CD4-positive, alpha-beta memory T cell (primary cell): ENCODE data around the gene JCHAIN. TPM values are rescaled to one million over a fixed set of nuclear protein-coding genes. Genes with fewer than 3 reads are reported as not detected.
"Not testable (repeated sequence)": the region's sequence is repeated elsewhere in the genome, so short reads cannot be mapped to it uniquely, and the experiment has no call there.

Experiments used
- CTCF ChIA-PET: fragments of 350-600 bp; sonication (Branson Sonifier 250); formaldehyde crosslinking; loops from one replicate; lab custom pipeline; 2021; ENCODE audit warnings: inconsistent platforms; ENCODE audit not compliant: partially characterized antibody; lab: Charles Lee
- POLR2A ChIA-PET: fragments of 350-600 bp; sonication (Branson Sonifier 250); formaldehyde crosslinking; loops from one replicate; lab custom pipeline; 2021; ENCODE audit not compliant: partially characterized antibody; lab: Charles Lee
- DNase-seq, 5 donors: peaks; one replicate each; pipeline versions ENCODE4 v3.0.0 to v3.0.0-alpha.2; 2020 to 2022; ENCODE audit warnings: mixed read lengths in 1 of 5
- H3K27ac ChIP-seq: one replicate; pipeline ENCODE4 v1.7.0; 2013; ENCODE audit warnings: low read depth, low read length
- H3K27me3 ChIP-seq: 2 replicates; pipeline ENCODE4 v1.7.0; 2013; ENCODE audit warnings: mild to moderate bottlenecking, low read length, moderate library complexity; ENCODE audit not compliant: insufficient read depth
- H3K36me3 ChIP-seq: 2 replicates; pipeline ENCODE4 v1.7.0; 2013; ENCODE audit warnings: mild to moderate bottlenecking, low read length, moderate library complexity; ENCODE audit not compliant: insufficient read depth
- H3K4me1 ChIP-seq: 2 replicates; pipeline ENCODE4 v1.7.0; 2013; ENCODE audit warnings: mild to moderate bottlenecking, low read length, moderate library complexity; ENCODE audit not compliant: insufficient read depth
- H3K4me3 ChIP-seq, 2 donors: one replicate each; pipeline ENCODE4 v1.7.0; 2013; ENCODE audit warnings: low read length in 2 of 2, mild to moderate bottlenecking in 1 of 2
- H3K9me3 ChIP-seq, 2 donors: one replicate each; pipeline ENCODE4 v1.7.0; 2013; ENCODE audit warnings: low read length in 2 of 2, control low read depth in 1 of 2; ENCODE audit not compliant: control insufficient read depth in 1 of 2
- H3K27ac Mint-ChIP-seq, 7 donors: one replicate each; pipeline ENCODE4 v1.8.0; 2020 to 2021; ENCODE audit warnings: mixed read lengths in 7 of 7, mild to moderate bottlenecking in 6 of 7, inconsistent platforms in 3 of 7, moderate library complexity in 3 of 7
- H3K27me3 Mint-ChIP-seq, 2 donors: one replicate each; pipeline ENCODE4 v1.8.0; 2020 to 2021; ENCODE audit warnings: mixed read lengths in 2 of 2
- H3K36me3 Mint-ChIP-seq, 2 donors: one replicate each; pipeline ENCODE4 v1.8.0; 2020 to 2021; ENCODE audit warnings: mixed read lengths in 2 of 2, inconsistent platforms in 1 of 2, mild to moderate bottlenecking in 1 of 2
- H3K4me1 Mint-ChIP-seq, 4 donors: one replicate each; pipeline ENCODE4 v1.8.0; 2020 to 2021; ENCODE audit warnings: mixed read lengths in 4 of 4, mild to moderate bottlenecking in 1 of 4
- H3K4me3 Mint-ChIP-seq, 8 donors: one replicate each; pipeline ENCODE4 v1.8.0; 2020 to 2021; ENCODE audit warnings: mixed read lengths in 8 of 8, mild to moderate bottlenecking in 7 of 8, moderate library complexity in 6 of 8, inconsistent platforms in 3 of 8
- H3K9me3 Mint-ChIP-seq, 8 donors: one replicate each; pipeline ENCODE4 v1.8.0; 2020 to 2021; ENCODE audit warnings: mixed read lengths in 8 of 8, mild to moderate bottlenecking in 5 of 8, inconsistent platforms in 3 of 8, moderate library complexity in 1 of 8
- intact Hi-C: fragments of 100-400 bp; cut with micrococcal nuclease; formaldehyde crosslinking; loops from one replicate; pipeline ENCODE4 v1.15.1; 2023
- polyA plus RNA-seq, 2 donors: library from polyadenylated mRNA; unstranded; fragments of 300-500 nt; fragmentation: Illumina TruSeq; gene quantifications; one replicate each; pipeline ENCODE4 v1.2.3, GENCODE V29; 2021
- total RNA-seq, 2 experiments: library from RNA; stranded (reverse); gene quantifications; one replicate each; pipeline ENCODE4 v1.2.3, GENCODE V29; 2021

JCHAIN gene
- total and polyA plus RNA-seq, 4 experiments from 2014 or later = 1.3 to 51.8 TPM; not detected in 2

GRCh38 chr4:70704215-70704930, 38.1 kb upstream of the JCHAIN start:
- H3K27me3 ChIP-seq = no peaks in the 10 kb centered on the region
- H3K9me3 Mint-ChIP-seq = no peaks in the 10 kb centered on the region
- H3K9me3 ChIP-seq = no peaks in the 10 kb centered on the region
- H3K4me1 Mint-ChIP-seq = peaks cover 17 to 27% (median 20%) of the 10 kb centered on the region in 4 donors
- H3K36me3 Mint-ChIP-seq = peaks cover 0 to 12% of the 10 kb centered on the region in 2 donors
- CTCF ChIA-PET = interaction anchor here (0.8 to 9.5 kb wide), 18 partner anchors 10 to 292 kb away, joined by 3 to 134 read pairs (median 4); partner anchors contain the start of genes RUFY3 and UTP3
- H3K4me3 ChIP-seq = peak overlapping the region; percentile 32 to 38
- H3K27me3 Mint-ChIP-seq = no peaks in the 10 kb centered on the region
- DNase-seq = peak; percentile 43 to 73 (median 49)
- POLR2A ChIA-PET = interaction anchor here (0.6 to 7.7 kb wide), 13 partner anchors 11 to 306 kb away, joined by 3 to 174 read pairs (median 5); partner anchors contain the start of genes DCK, GRSF1, RUFY3 and UTP3
- H3K4me3 Mint-ChIP-seq = peak overlapping the region; percentile 87 to 94 (median 91)
- H3K27ac ChIP-seq = peak overlapping the region; percentile 79
- peak overlapping the region; percentile 89 to 97 (median 95) for H3K27ac Mint-ChIP-seq
- H3K36me3 ChIP-seq = no peaks in the 10 kb centered on the region
- intact Hi-C loops = loop anchor here (2.0 kb wide), 1 partner anchor 18 kb away; no protein-coding TSS in a partner anchor
- peaks cover 28% of the 10 kb centered on the region for H3K4me1 ChIP-seq

GRCh38 chr4:70703619-70704214, 37.4 kb upstream of the JCHAIN start:
- Mint-ChIP-seq H3K27me3 (no peaks in the 10 kb centered on the region), H3K36me3 (peaks cover 0 to 12% of the 10 kb centered on the region in 2 donors), H3K9me3 (no peaks in the 10 kb centered on the region), H3K4me1 (peaks cover 17 to 24% (median 20%) of the 10 kb centered on the region in 4 donors), H3K27ac (peak overlapping the region; percentile 89 to 97 (median 95)), H3K4me3 (peak overlapping the region; percentile 87 to 94 (median 91))
- H3K36me3 ChIP-seq = no peaks in the 10 kb centered on the region
- ChIA-PET CTCF (interaction anchor here (0.8 to 9.5 kb wide), 13 partner anchors 12 to 293 kb away, joined by 3 to 134 read pairs (median 4); partner anchors contain the start of genes RUFY3 and UTP3), POLR2A (interaction anchor here (0.6 to 7.7 kb wide), 7 partner anchors 12 to 306 kb away, joined by 3 to 174 read pairs (median 31); partner anchors contain the start of genes DCK, GRSF1, RUFY3 and UTP3)
- H3K27ac ChIP-seq = peak overlapping the region; percentile 79
- intact Hi-C loops = loop anchor here (2.0 kb wide), 1 partner anchor 19 kb away; no protein-coding TSS in a partner anchor
- peaks cover 28% of the 10 kb centered on the region for H3K4me1 ChIP-seq
- peak overlapping the region in 1 of 2 donors; percentile 38 for H3K4me3 ChIP-seq
- no peaks in the 10 kb centered on the region for H3K27me3 ChIP-seq
- no peak for DNase-seq
- no peaks in the 10 kb centered on the region for H3K9me3 ChIP-seq

- H3K27me3 Mint-ChIP-seq, H3K27me3 ChIP-seq, H3K36me3 ChIP-seq, intact Hi-C loops, H3K4me3 ChIP-seq, H3K9me3 Mint-ChIP-seq, H3K9me3 ChIP-seq, H3K27ac ChIP-seq, DNase-seq: not testable (repeated sequence)
- Mint-ChIP-seq H3K4me1 (peaks cover 17 to 24% (median 20%) of the 10 kb centered on the region in 4 donors), H3K27ac (peak overlapping the region in 3 of 7 donors; percentile 22 to 64 (median 34)), H3K4me3 (peak overlapping the region in 1 of 8 donors; percentile 39), H3K36me3 (peaks cover 0 to 12% of the 10 kb centered on the region in 2 donors)
- peaks cover 24% of the 10 kb centered on the region for H3K4me1 ChIP-seq
- POLR2A ChIA-PET = interaction anchor here (4.2 to 7.7 kb wide), 3 partner anchors 11 to 33 kb away, joined by 31 to 174 read pairs (median 135); partner anchors contain the start of genes RUFY3 and UTP3
- CTCF ChIA-PET = interaction anchor here (1.0 to 9.5 kb wide), 3 partner anchors 11 to 51 kb away, joined by 3 to 134 read pairs (median 127); partner anchors contain the start of gene UTP3
Observed at GRCh38 chr4:70702592-70702991, 36.3 kb upstream of the JCHAIN start.

GRCh38 chr4:70701271-70701670, 35.0 kb upstream of the JCHAIN start:
- H3K27ac ChIP-seq = no peak overlapping the region
- DNase-seq = no peak
- H3K4me3 ChIP-seq = no peak overlapping the region
- no peaks in the 10 kb centered on the region for H3K36me3 ChIP-seq
- H3K4me1 Mint-ChIP-seq = peaks cover 14 to 19% (median 16%) of the 10 kb centered on the region in 4 donors
- H3K27me3 ChIP-seq = no peaks in the 10 kb centered on the region
- peaks cover 13% of the 10 kb centered on the region for H3K4me1 ChIP-seq
- H3K9me3 Mint-ChIP-seq = no peaks in the 10 kb centered on the region
- H3K27me3 Mint-ChIP-seq = no peaks in the 10 kb centered on the region
- H3K36me3 Mint-ChIP-seq = peaks cover 0 to 12% of the 10 kb centered on the region in 2 donors
- H3K9me3 ChIP-seq = no peaks in the 10 kb centered on the region
- H3K27ac Mint-ChIP-seq = peak overlapping the region in 1 of 7 donors; percentile 13
- ChIA-PET POLR2A (interaction anchor here (1.0 to 1.9 kb wide), 2 partner anchors 12 to 33 kb away, joined by 5 to 10 read pairs; partner anchors contain the start of gene UTP3), CTCF (interaction anchor here (0.6 to 9.5 kb wide), 3 partner anchors 10 to 421 kb away, joined by 3 to 134 read pairs (median 127); partner anchors contain the start of gene UTP3)
- intact Hi-C loops = no loop called here
- no peak overlapping the region for H3K4me3 Mint-ChIP-seq

- no peak overlapping the region for H3K4me3 Mint-ChIP-seq
- DNase-seq = no peak
- H3K9me3 Mint-ChIP-seq = no peaks in the 10 kb centered on the region
- peaks cover 10 to 13% (median 10%) of the 10 kb centered on the region in 4 donors for H3K4me1 Mint-ChIP-seq
- peaks cover 0 to 9% of the 10 kb centered on the region in 2 donors for H3K36me3 Mint-ChIP-seq
- POLR2A ChIA-PET = interaction anchor here (1.0 to 1.9 kb wide), 3 partner anchors 12 to 34 kb away, joined by 3 to 10 read pairs (median 5); partner anchors contain the start of gene UTP3
- Histone ChIP-seq H3K9me3 (no peaks in the 10 kb centered on the region), H3K4me3 (no peak overlapping the region), H3K27me3 (no peaks in the 10 kb centered on the region), H3K4me1 (peaks cover 7% of the 10 kb centered on the region), H3K27ac (no peak overlapping the region), H3K36me3 (no peaks in the 10 kb centered on the region)
- CTCF ChIA-PET = interaction anchor here (0.6 to 9.5 kb wide), 3 partner anchors 9 to 421 kb away, joined by 3 to 134 read pairs (median 127); partner anchors contain the start of gene UTP3
- peak overlapping the region in 2 of 7 donors; percentile 24 to 65 for H3K27ac Mint-ChIP-seq
- no peaks in the 10 kb centered on the region for H3K27me3 Mint-ChIP-seq
- intact Hi-C loops = no loop called here
Observed at GRCh38 chr4:70700712-70701111, 34.4 kb upstream of the JCHAIN start.

GRCh38 chr4:70698435-70698834, 32.1 kb upstream of the JCHAIN start:
- CTCF ChIA-PET, H3K4me3 Mint-ChIP-seq, DNase-seq, H3K4me3 ChIP-seq, H3K9me3 Mint-ChIP-seq, H3K9me3 ChIP-seq, intact Hi-C loops, H3K36me3 Mint-ChIP-seq, H3K36me3 ChIP-seq, H3K27me3 Mint-ChIP-seq, H3K4me1 ChIP-seq, H3K27ac ChIP-seq, H3K4me1 Mint-ChIP-seq, H3K27me3 ChIP-seq: not testable (repeated sequence)
- peak overlapping the region in 1 of 7 donors; percentile 48 for H3K27ac Mint-ChIP-seq
- POLR2A ChIA-PET = interaction anchor here (2.0 kb wide), 1 partner anchor 10 kb away, joined by 5 read pairs; the partner anchor contains the start of gene UTP3
